GM21360 (cell line): ENCODE measurements around the gene SUGCT.
"Not testable (repeated sequence)": the region's sequence is repeated elsewhere in the genome, so short reads cannot be mapped to it uniquely, and the experiment has no call there.

Experiments used
- ATAC-seq: cut with Tn5 transposase; IDR thresholded peaks from one replicate; pipeline ENCODE4 v1.9.1; 2021; ENCODE audit warnings: mild to moderate bottlenecking, moderate library complexity; ENCODE audit not compliant: unreplicated experiment

The SUGCT gene

DNA sequence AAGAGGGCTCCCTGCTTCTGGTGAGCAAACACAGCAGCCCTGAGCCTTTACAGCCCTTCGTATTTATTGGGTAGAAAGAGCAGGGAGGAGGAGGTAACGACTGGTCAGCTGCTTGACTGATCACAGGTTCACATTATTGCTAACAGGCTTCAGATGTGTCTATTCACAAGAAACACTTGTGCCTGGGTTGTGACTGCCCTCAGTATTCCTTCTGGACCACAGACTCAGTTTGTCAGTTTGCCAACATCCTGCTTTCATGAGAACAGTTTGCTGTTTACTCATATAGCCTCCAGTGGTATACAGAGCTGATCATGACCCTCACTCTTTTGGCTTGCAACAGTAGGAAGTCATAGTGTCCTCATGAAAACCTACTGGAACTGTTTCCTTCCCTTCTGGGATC lies 467.5 kb downstream of the SUGCT start:
- ATAC-seq: not testable (repeated sequence)

DNA sequence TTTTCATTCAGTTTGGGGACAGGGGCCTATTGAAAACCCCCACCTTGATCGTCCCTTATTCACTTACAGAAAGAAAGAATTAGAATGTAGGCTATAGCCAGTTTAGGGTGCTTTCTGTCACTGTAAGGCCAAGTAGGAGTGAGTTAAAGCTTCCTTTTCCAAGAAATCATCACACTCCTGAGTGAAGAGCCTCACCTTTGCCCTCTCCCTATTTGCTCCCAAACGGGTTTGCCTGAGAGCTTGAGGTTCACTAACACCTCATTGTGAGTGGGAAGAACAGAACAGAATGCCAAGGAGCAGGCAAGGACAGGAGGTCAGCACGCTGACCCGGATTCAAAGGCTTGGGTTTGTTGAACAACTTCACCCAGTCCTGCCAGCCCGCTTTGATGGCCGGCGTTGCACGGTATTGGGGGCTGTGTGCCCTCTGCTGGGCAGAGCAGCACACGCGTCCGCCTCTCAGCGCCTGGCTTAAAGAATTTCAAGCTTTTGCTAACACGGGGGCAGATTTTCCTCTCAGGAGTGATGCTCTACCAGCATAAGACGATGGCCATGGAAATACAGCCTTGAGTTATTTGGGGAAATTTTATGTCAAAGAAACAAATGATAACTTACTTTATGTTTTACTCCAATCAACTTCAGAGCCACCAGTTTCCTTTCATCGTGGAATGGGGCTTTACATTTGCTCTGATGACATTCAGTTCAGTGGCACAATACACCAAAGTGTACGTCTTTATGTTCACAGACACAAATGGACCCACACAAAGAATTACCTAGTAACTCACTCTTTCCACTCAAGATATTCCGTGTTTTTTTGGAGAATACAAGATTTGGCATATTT lies 470.0 kb downstream of the SUGCT start:
- ATAC-seq: no peak

DNA sequence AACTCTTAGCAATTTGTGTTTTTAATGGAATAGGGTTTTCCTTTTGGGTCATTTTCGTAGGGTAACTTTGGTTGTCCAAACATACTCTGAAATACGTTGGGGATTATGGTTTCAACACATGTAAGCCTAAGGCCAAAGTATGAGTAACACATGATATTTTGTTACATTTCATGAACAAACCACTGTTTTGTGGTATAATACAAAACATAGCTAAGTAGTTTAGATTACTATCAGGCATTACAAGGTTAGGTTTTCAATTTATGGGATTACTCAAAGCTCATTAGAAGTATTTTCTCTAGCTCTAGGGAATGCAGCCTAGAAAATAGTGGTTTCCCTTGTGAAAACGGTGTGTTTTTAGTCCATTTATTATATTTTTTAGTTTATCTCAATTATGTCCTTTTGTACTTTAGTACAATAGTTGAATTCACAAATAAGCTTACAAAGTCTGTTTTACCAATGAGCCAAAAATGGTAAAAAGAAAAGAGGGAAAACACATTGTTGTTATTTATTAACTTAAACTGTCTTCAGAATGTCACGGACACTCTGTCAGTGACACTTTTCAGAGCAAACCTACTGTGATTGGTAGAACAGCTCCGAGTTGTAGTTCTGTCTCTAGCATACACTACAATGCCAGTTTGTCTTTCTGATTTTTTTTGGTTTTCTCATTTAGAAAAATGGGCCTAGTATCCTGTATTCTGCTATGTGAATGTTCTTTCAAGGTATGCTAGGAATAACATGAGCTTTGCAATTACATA lies 473.7 kb downstream of the SUGCT start:
- ATAC-seq: no peak

DNA sequence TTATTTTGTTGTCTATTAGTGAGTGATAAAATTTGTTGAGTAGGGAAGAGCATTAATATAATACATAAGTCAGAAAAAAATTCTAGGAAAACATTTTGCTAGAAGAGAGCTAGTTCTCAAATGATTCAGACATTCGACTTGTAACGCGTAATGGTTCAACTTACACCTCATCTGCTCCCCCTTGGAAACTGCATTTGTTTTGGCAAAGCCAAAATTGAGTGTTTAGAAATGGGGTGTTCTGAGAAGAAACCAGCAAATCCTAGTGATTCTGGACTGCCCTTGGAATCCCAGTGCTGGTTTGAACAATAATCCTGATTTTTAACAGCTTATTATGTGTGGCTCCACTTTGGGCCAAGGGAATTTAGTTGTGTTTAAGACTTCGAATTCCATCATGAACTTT lies 475.7 kb downstream of the SUGCT start:
- ATAC-seq: no peak

DNA sequence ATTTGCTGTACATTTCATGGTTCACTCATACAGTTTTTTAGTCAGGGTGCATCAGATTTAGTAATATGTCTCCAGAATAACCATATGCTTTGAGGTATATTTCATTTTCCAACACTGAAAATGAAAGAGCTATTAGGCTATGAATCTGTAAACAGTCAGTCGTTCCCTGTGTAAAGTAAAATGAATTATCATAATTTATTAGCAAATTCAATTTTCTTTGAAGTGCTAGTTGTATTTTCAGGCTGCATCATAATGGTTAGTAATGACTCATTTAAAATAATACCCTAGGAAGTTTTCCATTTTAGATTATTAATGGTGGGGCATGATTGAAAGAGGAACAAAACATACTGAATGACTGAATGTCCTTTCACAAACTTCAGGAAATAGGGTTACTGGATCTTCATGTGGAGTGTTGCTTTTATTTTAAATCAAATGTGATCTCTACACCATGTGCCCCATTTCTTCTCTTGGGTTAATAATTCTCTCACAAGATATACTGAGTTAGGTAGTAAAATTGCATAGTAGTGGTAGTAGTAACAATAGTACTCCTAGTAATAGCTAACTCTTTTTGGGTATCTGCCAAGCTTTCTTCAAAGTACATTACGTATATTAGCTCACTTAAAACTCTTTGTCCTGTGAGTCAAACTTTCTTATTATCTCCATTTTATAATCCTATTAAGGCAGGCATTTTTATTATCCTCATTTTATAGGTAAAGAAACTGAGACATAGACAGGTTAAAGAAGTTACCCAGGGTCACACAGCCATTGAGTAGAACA lies 476.5 kb downstream of the SUGCT start:
- ATAC-seq: no peak

DNA sequence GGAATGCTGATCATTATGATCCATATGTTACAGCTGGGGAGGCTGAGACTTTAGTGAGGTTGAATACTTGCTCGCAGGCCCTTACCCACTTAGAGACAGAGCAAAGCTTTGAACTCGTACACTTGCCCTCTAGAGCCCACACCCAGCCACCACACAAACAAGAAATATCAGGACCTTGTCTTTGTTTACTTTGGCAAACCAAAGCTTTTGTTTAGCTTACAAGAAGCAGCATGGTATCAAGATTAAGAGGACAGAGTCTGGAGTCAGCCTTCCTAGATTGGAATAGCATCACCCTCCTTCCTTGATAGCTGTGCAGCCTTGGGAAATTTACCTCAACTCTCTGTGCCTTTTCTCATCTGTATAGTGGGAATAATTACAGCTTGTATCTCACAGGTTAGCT lies 477.5 kb downstream of the SUGCT start:
- no peak for ATAC-seq

DNA sequence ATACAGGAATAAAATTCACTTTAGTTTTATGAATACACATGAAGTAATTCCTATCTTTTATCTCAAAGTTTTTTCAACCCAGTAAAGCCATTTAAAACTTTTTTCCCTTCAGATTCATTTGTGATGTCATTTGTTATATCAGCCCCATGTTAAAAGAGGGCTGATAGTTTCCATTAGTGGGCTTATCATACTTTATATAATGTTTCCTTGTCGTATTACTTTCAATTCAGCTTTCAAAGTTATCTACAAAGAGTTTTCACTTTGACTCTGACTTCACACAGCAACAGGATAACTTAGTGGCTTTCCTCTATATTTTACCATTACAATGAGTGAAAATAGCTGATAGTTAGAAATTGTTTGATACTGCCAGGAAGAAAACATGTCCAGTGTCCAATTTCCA lies 484.8 kb downstream of the SUGCT start:
- no peak for ATAC-seq

DNA sequence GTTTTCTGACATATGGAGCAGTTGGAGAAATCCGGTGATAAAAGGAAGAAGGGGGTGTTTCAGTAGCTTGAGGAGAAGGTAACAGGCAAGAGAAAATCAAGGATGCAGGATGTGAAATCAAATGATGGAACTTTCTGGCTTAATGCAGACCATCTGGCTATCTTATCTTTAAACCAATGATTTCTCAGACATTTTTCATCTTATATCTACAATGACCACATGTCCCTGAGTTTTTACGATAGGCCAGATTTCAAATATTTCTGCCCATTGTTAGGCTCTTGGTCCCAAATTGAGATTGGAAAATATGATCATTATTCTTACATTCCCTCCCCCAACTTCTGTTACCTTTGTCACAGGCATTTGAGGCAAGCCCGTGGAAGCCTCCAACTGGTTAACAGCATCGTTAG lies 486.8 kb downstream of the SUGCT start:
- ATAC-seq: no peak

DNA sequence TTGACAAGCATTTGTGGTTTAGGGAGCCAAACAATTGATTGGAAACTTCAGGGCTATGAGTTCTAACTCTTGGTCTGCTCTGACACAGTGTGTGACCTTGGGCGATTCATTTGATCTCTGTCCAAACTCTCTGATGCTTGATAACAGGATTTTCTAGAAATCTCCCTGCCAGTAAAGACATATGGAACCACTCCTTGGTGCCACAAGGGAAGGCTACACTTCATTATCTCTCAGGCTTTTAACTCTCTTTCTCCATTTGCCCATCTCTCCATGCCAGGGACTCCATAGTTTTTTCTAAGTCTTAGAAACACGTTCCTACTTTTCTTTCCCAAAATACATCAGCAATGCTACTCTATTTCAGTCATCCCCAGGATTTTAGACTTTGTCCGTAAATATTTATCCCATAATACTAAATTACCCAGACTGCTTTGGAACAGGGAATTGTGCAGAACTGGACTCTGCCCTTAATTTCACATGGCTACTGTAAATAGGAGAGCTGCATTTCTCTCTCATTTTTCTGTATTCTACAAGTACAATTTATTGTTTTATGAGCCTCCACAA lies 488.2 kb downstream of the SUGCT start:
- no peak for ATAC-seq

DNA sequence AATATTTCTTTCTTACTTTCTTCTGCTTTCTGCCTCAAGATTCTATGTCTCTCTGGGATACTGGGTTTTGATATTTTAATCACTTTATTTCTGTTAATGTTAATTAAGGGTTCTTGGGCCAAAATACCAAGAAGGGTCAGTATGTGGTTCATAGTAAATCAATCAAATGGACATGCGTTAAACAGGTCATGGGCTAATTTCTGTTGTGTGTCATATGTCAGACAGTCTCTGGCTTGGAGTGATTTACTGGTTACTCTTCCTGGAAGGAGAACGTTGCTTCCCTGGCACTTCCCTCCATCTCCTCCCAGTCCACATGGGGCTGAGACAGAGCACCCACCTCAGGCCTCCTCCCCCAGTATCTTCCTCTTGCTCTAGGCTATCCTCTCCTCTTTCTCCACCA lies 489.1 kb downstream of the SUGCT start:
- no peak for ATAC-seq

DNA sequence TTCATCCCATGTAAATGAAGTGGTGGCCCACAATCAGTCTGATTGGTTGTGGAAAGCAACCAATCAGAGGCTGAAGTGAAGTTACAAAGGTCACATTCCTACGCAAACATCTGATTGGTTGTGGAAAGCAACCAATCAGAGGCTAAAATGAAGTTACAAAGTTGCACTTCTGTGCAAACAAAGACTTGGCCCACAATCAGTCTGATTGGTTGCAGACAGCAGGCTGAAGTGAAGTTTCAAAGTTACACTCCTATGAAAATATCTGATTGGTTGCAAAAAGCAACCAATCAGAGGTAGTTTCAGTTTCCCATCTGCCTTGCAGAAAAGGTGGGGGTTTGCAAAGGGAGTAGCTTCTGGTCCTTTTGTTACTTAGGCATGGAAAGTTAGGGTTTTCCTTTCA lies 492.6 kb downstream of the SUGCT start:
- ATAC-seq: not testable (repeated sequence)

DNA sequence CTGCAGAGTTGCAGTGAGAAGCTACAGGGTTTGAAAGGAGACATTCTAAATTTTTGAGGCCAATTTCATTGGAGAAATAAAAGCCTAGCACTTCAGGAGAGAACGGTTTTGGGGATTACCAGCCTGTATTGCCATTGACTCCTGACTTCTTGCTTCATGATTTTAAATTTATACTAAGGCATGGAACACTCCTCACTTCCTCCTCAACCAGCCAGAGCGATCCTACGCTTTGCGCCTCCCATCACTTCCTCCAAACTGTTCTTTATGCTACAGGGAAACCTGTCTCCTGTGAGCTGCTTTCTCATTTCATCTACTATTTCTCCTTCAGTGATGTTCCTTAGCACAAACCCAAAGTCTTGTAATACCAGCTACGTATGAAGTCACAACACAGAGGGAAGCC lies 495.1 kb downstream of the SUGCT start:
- no peak for ATAC-seq

DNA sequence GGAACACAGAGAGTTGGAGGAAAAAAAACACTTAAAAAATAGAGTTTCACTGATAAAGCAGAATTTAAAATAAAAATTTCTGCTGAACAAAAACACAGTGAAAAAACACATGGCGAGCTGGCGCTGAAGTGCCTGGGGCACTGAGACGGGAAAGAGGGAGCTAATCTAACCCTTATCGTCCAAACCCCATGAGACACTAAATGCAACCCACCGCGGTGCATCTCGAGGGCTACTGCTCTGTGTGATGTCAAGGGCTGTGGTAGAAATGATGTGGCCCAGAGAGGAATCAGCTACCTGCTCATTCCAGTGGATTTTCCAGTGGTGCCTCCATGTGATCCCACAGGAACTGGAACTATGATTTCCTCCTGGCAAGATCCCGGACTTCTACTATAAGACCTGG lies 499.3 kb downstream of the SUGCT start:
- ATAC-seq: no peak

DNA sequence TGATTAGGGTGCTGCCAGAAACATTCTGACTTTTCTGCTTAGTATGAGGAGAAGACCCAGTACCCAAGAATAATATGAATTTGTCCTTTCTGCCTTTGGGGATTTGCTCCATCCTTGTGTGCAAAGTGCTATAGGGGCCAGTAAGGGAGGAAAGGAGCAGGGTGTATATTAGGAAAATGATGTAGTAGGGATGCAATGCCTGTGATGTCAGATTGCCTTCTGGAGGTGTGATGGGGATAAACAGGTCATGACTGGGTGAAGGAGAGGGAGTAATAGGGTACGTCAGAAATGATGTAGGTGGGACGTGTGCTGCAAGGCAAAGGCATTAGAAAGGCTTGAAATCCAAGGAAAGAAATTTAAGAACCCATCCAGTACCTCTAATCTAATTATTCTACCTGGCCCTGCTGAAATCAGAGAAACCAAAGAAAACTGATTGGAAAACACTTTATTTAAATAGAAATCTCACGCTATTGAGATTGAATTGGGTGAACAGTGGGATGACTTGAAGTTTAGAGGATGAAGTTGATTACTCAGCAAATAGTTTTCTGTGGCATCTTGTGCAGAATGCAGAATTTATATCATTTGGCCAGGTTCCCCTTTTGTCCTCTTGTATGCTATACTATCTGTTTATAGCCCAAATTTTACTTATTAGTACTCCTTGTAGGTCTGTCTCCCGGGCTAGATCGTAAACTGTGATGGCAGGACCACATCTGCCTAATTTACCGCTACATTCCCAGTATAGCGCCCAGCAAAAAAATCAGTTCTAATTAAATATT lies 503.9 kb downstream of the SUGCT start:
- no peak for ATAC-seq

DNA sequence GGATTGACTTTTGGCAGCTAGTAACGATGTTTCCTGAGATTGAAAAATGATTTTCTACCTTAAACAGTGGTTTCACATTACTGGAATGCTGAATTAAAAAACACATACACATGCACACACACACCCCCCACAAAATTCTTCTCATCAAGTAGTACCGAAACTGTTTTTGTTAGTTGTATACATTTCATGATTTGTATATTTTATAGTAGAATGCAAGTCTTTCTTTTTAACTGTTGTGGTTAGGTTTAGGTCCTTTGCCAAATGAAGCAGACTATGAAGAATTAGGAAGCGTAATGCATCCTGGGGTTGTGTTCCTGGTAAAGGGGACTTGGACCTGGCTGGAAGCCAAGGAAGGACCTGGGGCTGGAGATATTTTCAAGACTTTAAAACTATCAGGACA lies 505.8 kb downstream of the SUGCT start:
- no peak for ATAC-seq

DNA sequence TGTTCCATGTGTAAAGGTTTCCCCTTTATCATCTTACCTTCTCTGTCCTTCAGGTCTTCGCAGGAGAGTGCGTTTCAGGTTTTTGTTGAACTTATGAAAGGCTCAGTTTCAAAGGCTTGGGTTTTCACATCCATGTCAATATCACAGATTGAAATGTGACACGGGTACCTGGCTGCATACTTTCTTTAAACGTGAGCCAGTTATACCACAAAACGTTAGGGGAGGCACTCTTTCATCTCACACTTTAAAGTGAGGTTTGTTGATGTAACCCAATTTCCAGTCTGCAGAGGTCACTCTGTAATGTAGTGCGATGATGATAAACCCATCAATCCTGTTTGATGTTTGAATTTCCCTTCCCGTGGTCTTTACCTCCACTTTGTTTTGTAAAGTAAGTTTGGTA lies 506.9 kb downstream of the SUGCT start:
- no peak for ATAC-seq

DNA sequence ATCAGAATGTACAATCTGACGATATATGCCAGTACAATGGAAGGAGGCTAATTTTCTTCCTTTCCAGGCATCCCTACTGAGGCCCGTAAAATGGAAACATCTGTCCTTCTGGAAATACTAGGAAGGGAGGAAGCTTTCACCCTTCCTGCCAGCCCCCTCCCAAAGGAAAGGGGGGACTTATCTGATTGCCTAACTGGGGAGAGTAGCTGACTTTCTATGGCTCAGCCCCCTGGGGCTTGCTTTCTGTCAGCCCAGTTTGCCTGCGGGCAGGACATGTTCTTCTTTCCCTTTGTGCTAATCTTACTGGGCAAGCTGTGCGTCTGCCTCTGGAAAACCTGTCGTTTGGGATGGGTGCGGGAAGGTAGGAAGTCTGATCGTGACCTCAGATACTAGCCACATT lies 508.9 kb downstream of the SUGCT start:
- no peak for ATAC-seq

DNA sequence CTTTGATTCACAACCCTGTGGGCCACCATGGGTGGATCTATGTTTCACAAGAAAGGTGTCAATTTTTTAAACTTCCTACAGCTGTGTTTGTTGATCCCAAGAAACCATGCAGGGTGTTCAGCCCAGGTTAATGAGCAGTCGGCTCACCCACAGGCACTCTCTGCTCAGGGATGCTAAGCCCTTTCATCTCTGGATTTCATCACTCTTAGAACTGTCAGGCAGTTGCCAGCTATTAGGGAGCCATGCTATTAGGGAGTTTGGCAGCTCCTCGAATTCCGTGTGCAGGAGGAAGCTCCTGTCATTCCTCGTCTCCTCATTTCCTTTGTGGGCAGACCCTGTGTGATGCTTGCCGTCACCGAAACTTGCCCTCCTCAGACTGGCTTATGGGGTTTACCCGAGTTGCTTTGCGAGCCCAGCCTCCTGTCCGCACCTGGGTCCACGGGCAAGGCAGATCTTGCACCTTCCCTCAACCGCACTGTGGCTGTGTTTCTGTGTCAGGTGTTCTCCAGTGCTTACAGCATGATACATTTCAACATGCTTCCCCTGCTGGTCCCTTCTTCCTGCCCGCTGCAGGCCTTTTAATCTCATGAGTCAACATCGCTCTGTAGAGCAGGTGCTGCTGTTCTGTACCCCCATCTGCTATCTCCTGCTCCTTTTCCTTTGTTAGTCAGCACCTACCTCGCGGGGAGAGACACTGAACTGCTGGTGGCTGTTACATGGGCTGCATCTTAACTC lies 509.8 kb downstream of the SUGCT start:
- no peak for ATAC-seq

DNA sequence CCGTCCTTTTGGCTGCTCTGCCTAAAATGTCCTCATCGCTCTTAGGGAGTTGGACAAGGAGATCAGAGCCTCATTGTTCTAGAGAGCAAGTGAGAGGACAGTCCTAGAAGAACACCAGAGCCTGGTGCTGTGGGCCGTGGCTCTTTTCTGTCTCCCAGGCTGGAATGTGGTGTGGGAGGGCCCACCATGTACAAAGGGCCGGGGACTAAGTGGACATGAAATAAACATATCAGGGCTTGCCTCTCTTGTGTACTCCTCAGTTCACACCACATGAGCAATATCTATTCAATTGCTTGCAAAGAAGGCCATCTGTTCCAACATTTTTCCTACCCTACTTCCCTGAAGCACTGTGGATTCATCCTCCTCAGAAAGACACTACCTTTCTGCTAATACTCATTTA lies 510.4 kb downstream of the SUGCT start:
- no peak for ATAC-seq

DNA sequence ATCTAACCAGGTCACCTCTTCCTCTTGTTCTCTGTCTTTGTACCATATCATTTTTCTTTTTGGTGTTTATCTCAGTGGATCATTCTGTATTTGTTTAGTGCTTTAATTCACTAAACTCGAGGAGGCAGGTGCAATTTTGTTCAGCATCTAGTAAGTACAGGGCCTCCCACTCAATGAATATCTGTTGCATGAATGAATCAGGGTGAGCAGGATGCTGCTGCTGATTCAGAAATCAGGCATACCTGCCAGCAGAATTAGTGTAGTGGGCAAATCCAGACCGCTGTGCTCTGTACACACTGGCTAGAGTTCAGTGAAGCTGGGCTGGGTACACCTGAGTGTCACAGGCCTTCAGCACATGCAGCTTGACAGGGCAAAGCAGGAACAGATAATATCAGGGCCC lies 511.9 kb downstream of the SUGCT start:
- no peak for ATAC-seq
